ENCODE results near the gene KCNIP4. TPM values are rescaled to one million over a fixed set of nuclear protein-coding genes. Genes with fewer than 3 reads are reported as not detected.

KCNIP4 gene
- total and polyA plus RNA-seq, 2 experiments from 2014 or later = 0.14 to 0.63 TPM

DNA sequence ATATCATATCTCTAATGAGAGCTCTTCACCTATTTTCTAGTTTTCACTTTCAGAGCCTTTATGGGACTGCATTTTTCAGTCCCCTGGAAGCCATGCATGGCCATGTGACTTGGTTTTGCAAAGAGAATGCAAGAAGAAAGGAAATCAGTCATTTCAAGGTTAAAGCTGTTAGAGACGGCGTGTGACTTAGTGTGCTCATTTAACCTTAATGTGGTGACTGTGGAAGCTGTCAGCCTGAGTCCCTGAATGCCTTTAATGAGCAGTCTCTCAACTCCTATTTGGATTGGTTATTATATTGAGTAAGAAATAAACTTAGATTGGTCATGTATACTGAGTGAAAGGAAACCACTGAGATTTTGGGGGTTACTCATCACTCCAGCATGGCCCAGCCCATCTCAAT lies 212.7 kb downstream of the KCNIP4 start:
- no peaks in the 10 kb centered on the region for H3K36me3 ChIP-seq (ENCODE audit: insufficient read depth)
- no peaks in the 10 kb centered on the region for H4K20me1 ChIP-seq (replicated peaks; ENCODE audit: insufficient read depth)
- H3K4me1 Mint-ChIP-seq = no peaks in the 10 kb centered on the region
- H3K4me2 ChIP-seq = no peak overlapping the region
- H3K27me3 ChIP-seq (ENCODE audit: insufficient read depth) = no peaks in the 10 kb centered on the region
- H3K4me3 ChIP-seq = no peak overlapping the region
- no peaks in the 10 kb centered on the region for H3K79me2 ChIP-seq (replicated peaks; ENCODE audit: insufficient read depth)
- ATAC-seq (no peak), DNase-seq (ENCODE audit: low spot score) (no peak)
- H2AFZ ChIP-seq = no peak overlapping the region
- H3K9me2 ChIP-seq (ENCODE audit: insufficient read depth) = no peaks in the 10 kb centered on the region
- no peak overlapping the region for H3K27ac ChIP-seq (ENCODE audit: low read depth)
- H3K27ac Mint-ChIP-seq = no peak overlapping the region
- H3K4me3 Mint-ChIP-seq = no peak overlapping the region
- no peaks in the 10 kb centered on the region for H3K27me3 Mint-ChIP-seq (ENCODE audit: insufficient read depth, low read depth, poor library complexity)
- no peaks in the 10 kb centered on the region for H3K9me3 Mint-ChIP-seq
- TF ChIP-seq, protein P1, sequence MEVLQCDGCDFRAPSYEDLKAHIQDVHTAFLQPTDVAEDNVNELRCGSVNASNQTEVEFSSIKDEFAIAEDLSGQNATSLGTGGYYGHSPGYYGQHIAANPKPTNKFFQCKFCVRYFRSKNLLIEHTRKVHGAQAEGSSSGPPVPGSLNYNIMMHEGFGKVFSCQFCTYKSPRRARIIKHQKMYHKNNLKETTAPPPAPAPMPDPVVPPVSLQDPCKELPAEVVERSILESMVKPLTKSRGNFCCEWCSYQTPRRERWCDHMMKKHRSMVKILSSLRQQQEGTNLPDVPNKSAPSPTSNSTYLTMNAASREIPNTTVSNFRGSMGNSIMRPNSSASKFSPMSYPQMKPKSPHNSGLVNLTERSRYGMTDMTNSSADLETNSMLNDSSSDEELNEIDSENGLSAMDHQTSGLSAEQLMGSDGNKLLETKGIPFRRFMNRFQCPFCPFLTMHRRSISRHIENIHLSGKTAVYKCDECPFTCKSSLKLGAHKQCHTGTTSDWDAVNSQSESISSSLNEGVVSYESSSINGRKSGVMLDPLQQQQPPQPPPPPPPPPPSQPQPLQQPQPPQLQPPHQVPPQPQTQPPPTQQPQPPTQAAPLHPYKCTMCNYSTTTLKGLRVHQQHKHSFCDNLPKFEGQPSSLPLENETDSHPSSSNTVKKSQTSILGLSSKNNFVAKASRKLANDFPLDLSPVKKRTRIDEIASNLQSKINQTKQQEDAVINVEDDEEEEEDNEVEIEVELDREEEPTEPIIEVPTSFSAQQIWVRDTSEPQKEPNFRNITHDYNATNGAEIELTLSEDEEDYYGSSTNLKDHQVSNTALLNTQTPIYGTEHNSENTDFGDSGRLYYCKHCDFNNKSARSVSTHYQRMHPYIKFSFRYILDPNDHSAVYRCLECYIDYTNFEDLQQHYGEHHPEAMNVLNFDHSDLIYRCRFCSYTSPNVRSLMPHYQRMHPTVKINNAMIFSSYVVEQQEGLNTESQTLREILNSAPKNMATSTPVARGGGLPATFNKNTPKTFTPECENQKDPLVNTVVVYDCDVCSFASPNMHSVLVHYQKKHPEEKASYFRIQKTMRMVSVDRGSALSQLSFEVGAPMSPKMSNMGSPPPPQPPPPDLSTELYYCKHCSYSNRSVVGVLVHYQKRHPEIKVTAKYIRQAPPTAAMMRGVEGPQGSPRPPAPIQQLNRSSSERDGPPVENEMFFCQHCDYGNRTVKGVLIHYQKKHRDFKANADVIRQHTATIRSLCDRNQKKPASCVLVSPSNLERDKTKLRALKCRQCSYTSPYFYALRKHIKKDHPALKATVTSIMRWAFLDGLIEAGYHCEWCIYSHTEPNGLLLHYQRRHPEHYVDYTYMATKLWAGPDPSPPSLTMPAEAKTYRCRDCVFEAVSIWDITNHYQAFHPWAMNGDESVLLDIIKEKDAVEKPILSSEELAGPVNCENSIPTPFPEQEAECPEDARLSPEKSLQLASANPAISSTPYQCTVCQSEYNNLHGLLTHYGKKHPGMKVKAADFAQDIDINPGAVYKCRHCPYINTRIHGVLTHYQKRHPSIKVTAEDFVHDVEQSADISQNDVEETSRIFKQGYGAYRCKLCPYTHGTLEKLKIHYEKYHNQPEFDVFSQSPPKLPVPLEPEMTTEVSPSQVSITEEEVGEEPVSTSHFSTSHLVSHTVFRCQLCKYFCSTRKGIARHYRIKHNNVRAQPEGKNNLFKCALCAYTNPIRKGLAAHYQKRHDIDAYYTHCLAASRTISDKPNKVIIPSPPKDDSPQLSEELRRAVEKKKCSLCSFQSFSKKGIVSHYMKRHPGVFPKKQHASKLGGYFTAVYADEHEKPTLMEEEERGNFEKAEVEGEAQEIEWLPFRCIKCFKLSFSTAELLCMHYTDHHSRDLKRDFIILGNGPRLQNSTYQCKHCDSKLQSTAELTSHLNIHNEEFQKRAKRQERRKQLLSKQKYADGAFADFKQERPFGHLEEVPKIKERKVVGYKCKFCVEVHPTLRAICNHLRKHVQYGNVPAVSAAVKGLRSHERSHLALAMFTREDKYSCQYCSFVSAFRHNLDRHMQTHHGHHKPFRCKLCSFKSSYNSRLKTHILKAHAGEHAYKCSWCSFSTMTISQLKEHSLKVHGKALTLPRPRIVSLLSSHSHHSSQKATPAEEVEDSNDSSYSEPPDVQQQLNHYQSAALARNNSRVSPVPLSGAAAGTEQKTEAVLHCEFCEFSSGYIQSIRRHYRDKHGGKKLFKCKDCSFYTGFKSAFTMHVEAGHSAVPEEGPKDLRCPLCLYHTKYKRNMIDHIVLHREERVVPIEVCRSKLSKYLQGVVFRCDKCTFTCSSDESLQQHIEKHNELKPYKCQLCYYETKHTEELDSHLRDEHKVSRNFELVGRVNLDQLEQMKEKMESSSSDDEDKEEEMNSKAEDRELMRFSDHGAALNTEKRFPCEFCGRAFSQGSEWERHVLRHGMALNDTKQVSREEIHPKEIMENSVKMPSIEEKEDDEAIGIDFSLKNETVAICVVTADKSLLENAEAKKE (CRISPR knock-in tag; IDR thresholded peaks at IDR 0.05) = no peak
- no peak for TF ChIP-seq JUNB (IDR thresholded peaks at IDR 0.05; ENCODE audit: unreplicated experiment)
- TF ChIP-seq STAT1 (IDR thresholded peaks at IDR 0.05; ENCODE audit: unreplicated experiment) = no peak
- TF ChIP-seq, protein P2, sequence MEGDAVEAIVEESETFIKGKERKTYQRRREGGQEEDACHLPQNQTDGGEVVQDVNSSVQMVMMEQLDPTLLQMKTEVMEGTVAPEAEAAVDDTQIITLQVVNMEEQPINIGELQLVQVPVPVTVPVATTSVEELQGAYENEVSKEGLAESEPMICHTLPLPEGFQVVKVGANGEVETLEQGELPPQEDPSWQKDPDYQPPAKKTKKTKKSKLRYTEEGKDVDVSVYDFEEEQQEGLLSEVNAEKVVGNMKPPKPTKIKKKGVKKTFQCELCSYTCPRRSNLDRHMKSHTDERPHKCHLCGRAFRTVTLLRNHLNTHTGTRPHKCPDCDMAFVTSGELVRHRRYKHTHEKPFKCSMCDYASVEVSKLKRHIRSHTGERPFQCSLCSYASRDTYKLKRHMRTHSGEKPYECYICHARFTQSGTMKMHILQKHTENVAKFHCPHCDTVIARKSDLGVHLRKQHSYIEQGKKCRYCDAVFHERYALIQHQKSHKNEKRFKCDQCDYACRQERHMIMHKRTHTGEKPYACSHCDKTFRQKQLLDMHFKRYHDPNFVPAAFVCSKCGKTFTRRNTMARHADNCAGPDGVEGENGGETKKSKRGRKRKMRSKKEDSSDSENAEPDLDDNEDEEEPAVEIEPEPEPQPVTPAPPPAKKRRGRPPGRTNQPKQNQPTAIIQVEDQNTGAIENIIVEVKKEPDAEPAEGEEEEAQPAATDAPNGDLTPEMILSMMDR (conservative IDR thresholded peaks at IDR 0.05; ENCODE audit: low read depth in 2 of 2) = no peak
- no peak for TF ChIP-seq EZH2phosphoT487 (IDR thresholded peaks at IDR 0.05; ENCODE audit: unreplicated experiment)
- TF ChIP-seq NANOG (IDR thresholded peaks at IDR 0.05; ENCODE audit: borderline replicate concordance) = no peak
- no peak for TF ChIP-seq ZNF331 (CRISPR knock-in tag; IDR thresholded peaks at IDR 0.05; ENCODE audit: low read depth)
- no peak for TF ChIP-seq ZNF114 (CRISPR knock-in tag; IDR thresholded peaks at IDR 0.05)
- TF ChIP-seq, protein P3, sequence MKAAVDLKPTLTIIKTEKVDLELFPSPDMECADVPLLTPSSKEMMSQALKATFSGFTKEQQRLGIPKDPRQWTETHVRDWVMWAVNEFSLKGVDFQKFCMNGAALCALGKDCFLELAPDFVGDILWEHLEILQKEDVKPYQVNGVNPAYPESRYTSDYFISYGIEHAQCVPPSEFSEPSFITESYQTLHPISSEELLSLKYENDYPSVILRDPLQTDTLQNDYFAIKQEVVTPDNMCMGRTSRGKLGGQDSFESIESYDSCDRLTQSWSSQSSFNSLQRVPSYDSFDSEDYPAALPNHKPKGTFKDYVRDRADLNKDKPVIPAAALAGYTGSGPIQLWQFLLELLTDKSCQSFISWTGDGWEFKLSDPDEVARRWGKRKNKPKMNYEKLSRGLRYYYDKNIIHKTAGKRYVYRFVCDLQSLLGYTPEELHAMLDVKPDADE (IDR thresholded peaks at IDR 0.05) = no peak
- no peak for TF ChIP-seq CREB1 (CRISPR knock-in tag; IDR thresholded peaks at IDR 0.05; ENCODE audit: low read depth)
- TF ChIP-seq EZH2 (IDR thresholded peaks at IDR 0.05; ENCODE audit: low read depth, unreplicated experiment) = no peak
- TF ChIP-seq POLR2AphosphoS5 (IDR thresholded peaks at IDR 0.05; ENCODE audit: low read depth) = no peak
- TF ChIP-seq, protein P4, sequence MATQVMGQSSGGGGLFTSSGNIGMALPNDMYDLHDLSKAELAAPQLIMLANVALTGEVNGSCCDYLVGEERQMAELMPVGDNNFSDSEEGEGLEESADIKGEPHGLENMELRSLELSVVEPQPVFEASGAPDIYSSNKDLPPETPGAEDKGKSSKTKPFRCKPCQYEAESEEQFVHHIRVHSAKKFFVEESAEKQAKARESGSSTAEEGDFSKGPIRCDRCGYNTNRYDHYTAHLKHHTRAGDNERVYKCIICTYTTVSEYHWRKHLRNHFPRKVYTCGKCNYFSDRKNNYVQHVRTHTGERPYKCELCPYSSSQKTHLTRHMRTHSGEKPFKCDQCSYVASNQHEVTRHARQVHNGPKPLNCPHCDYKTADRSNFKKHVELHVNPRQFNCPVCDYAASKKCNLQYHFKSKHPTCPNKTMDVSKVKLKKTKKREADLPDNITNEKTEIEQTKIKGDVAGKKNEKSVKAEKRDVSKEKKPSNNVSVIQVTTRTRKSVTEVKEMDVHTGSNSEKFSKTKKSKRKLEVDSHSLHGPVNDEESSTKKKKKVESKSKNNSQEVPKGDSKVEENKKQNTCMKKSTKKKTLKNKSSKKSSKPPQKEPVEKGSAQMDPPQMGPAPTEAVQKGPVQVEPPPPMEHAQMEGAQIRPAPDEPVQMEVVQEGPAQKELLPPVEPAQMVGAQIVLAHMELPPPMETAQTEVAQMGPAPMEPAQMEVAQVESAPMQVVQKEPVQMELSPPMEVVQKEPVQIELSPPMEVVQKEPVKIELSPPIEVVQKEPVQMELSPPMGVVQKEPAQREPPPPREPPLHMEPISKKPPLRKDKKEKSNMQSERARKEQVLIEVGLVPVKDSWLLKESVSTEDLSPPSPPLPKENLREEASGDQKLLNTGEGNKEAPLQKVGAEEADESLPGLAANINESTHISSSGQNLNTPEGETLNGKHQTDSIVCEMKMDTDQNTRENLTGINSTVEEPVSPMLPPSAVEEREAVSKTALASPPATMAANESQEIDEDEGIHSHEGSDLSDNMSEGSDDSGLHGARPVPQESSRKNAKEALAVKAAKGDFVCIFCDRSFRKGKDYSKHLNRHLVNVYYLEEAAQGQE (IDR thresholded peaks at IDR 0.05; ENCODE audit: unreplicated experiment) = no peak
- H3K36me3 Mint-ChIP-seq (ENCODE audit: low read depth) = no peaks in the 10 kb centered on the region
- no peaks in the 10 kb centered on the region for H3F3A ChIP-seq (replicated peaks; ENCODE audit: low read depth)
- H3K4me1 ChIP-seq (ENCODE audit: insufficient read depth) = no peaks in the 10 kb centered on the region
